B cell (primary cell): Measurements from ENCODE around the gene IL1RAPL1.

Experiments used
- CTCF ChIP-seq: fragments of 200-600 bp; IDR thresholded peaks from one replicate; pipeline ENCODE4 v1.8.0; 2022; ENCODE audit warnings: antibody characterized with exemption, mild to moderate bottlenecking
- EZH2 ChIP-seq: IDR thresholded peaks from 2 replicates; pipeline ENCODE4 v1.6.1; 2012; ENCODE audit warnings: borderline replicate concordance, low read depth, mild to moderate bottlenecking, moderate library complexity, low read length; ENCODE audit not compliant: insufficient read depth, poor library complexity, severe bottlenecking

GRCh38 chrX:28639451-28639850 lies 52.2 kb downstream of the IL1RAPL1 start:
- TF ChIP-seq CTCF (no peak), EZH2 (no peak)
